H1 (cell line): ENCODE results near the gene TPRX1. TPM values are rescaled to one million over a fixed set of nuclear protein-coding genes. Genes with fewer than 3 reads are reported as not detected.

Source experiments
- CTCF ChIA-PET: fragments of 300-600 bp; sonication (Branson Sonifier 250); formaldehyde crosslinking; loops from one replicate; lab custom pipeline; 2021; ENCODE audit not compliant: partially characterized antibody; lab: Charles Lee
- POLR2A ChIA-PET: fragments of 300-600 bp; sonication (Branson Sonifier 250); formaldehyde crosslinking; loops from one replicate; lab custom pipeline; 2021; ENCODE audit warnings: inconsistent platforms; ENCODE audit not compliant: partially characterized antibody; lab: Charles Lee
- DNase-seq, 2 experiments: peaks; one replicate each; pipeline versions ENCODE4 v3.0.0 to v3.0.0-alpha.2; 2010 to 2022; ENCODE audit warnings: low spot score in 2 of 2, low read depth in 1 of 2, mixed read lengths in 1 of 2
- FAIRE-seq: peaks from 2 replicates; lab custom pipeline; 2011; peaks lifted over from hg19 to GRCh38; lab: Jason Lieb, UNC
- H2AFZ ChIP-seq: 2 replicates; pipeline ENCODE4 v1.8.1; 2012; ENCODE audit warnings: low read length, inconsistent platforms
- H2AK5ac ChIP-seq: 2 replicates; pipeline ENCODE4 v1.6.1; 2013; ENCODE audit warnings: low read depth, low read length
- H2BK120ac ChIP-seq: replicated peaks from 2 replicates; pipeline ENCODE3; 2013; ENCODE audit warnings: low read depth, low read length, inconsistent platforms
- H2BK12ac ChIP-seq: 2 replicates; pipeline ENCODE4 v1.6.1; 2013; ENCODE audit warnings: low read depth, low read length
- H2BK15ac ChIP-seq: 2 replicates; pipeline ENCODE4 v1.6.1; 2013; ENCODE audit warnings: low read length
- H2BK20ac ChIP-seq: 2 replicates; pipeline ENCODE4 v1.6.1; 2013; ENCODE audit warnings: low read length
- H2BK5ac ChIP-seq: 2 replicates; pipeline ENCODE4 v1.6.1; 2013; ENCODE audit warnings: low read depth, low read length
- H3K14ac ChIP-seq: 2 replicates; pipeline ENCODE4 v1.6.1; 2013; ENCODE audit warnings: inconsistent platforms; ENCODE audit not compliant: insufficient read length
- H3K18ac ChIP-seq: 2 replicates; pipeline ENCODE4 v1.6.1; 2013; ENCODE audit warnings: low read length; ENCODE audit errors: extremely low read depth
- H3K23ac ChIP-seq: 2 replicates; pipeline ENCODE4 v1.6.1; 2013; ENCODE audit warnings: inconsistent platforms; ENCODE audit not compliant: insufficient read length
- H3K23me2 ChIP-seq: 2 replicates; pipeline ENCODE4 v1.6.1; 2013; ENCODE audit warnings: low read depth, low read length
- H3K27ac ChIP-seq: 2 replicates; pipeline ENCODE4 v1.6.1; 2011; ENCODE audit warnings: low read depth, low read length, inconsistent platforms
- H3K27me3 ChIP-seq, 4 experiments: replicated peaks in 1 of 4; 1 replicate in 1 of 4; 2 replicates in 3 of 4; pipeline versions ENCODE4 v1.6.1 to v1.8.1; 2011 to 2013; ENCODE audit warnings: low read length in 3 of 4, mild to moderate bottlenecking in 3 of 4, inconsistent platforms in 2 of 4, mixed read lengths in 2 of 4, moderate library complexity in 1 of 4; ENCODE audit not compliant: control insufficient read depth in 3 of 4, insufficient read depth in 3 of 4; ENCODE audit errors: extremely low read depth in 1 of 4
- H3K36me3 ChIP-seq, 4 experiments: 2 replicates each; pipeline versions ENCODE4 v1.6.1 to v1.8.1; 2011 to 2013; ENCODE audit warnings: mild to moderate bottlenecking in 4 of 4, low read length in 3 of 4, moderate library complexity in 2 of 4, control low read depth in 1 of 4, inconsistent platforms in 1 of 4; ENCODE audit not compliant: insufficient read depth in 4 of 4, control insufficient read depth in 2 of 4
- H3K4ac ChIP-seq: replicated peaks from 2 replicates; pipeline ENCODE3; 2013; ENCODE audit warnings: low read length, low read depth, mixed read lengths, inconsistent platforms; ENCODE audit not compliant: insufficient read length
- H3K4me1 ChIP-seq, 4 experiments: replicated peaks in 1 of 4; 1 replicate in 1 of 4; 2 replicates in 3 of 4; pipeline versions ENCODE4 v1.6.1 to v1.8.1; 2011 to 2013; ENCODE audit warnings: low read length in 3 of 4, inconsistent platforms in 2 of 4, mixed read lengths in 1 of 4; ENCODE audit not compliant: insufficient read depth in 4 of 4, control insufficient read depth in 3 of 4
- H3K4me2 ChIP-seq, 2 experiments: 2 replicates each; pipeline versions ENCODE4 v1.6.1 to v1.8.1; 2011 to 2013; ENCODE audit warnings: low read depth in 2 of 2, low read length in 2 of 2, control low read depth in 1 of 2, inconsistent platforms in 1 of 2, mild to moderate bottlenecking in 1 of 2; ENCODE audit not compliant: insufficient read depth in 1 of 2
- H3K4me3 ChIP-seq, 4 experiments: fragments of 200-600, 300-600 bp in 1 of 4; sonication (generic), shearing (Covaris generic), sonication (Bioruptor Twin) in 1 of 4; 2 replicates each; pipeline versions ENCODE4 v1.5.1 to v1.8.1; 2011 to 2016; ENCODE audit warnings: low read length in 4 of 4, low read depth in 3 of 4, control low read depth in 2 of 4, inconsistent platforms in 2 of 4, mild to moderate bottlenecking in 2 of 4, mixed read lengths in 1 of 4, moderate library complexity in 1 of 4; ENCODE audit not compliant: insufficient read depth in 2 of 4; ENCODE audit errors: extremely low read depth in 1 of 4
- H3K56ac ChIP-seq: replicated peaks from 2 replicates; pipeline ENCODE3; 2013; ENCODE audit warnings: low read depth, mild to moderate bottlenecking, mixed read lengths, low read length, inconsistent platforms; ENCODE audit not compliant: insufficient read length
- H3K79me1 ChIP-seq: 2 replicates; pipeline ENCODE4 v1.6.1; 2013; ENCODE audit warnings: low read depth, low read length, control low read depth
- H3K79me2 ChIP-seq, 2 experiments: 2 replicates each; pipeline versions ENCODE4 v1.6.1 to v1.8.1; 2012 to 2013; ENCODE audit warnings: low read length in 2 of 2, mild to moderate bottlenecking in 2 of 2, inconsistent platforms in 1 of 2; ENCODE audit not compliant: insufficient read depth in 2 of 2, control insufficient read depth in 1 of 2
- H3K9ac ChIP-seq, 4 experiments: replicated peaks in 1 of 4; 1 replicate in 1 of 4; 2 replicates in 3 of 4; pipeline versions ENCODE4 v1.6.1 to v1.8.1; 2011 to 2013; ENCODE audit warnings: low read depth in 3 of 4, low read length in 3 of 4, control low read depth in 2 of 4, mild to moderate bottlenecking in 2 of 4, moderate library complexity in 2 of 4, inconsistent platforms in 1 of 4; ENCODE audit errors: extremely low read depth in 1 of 4
- H3K9me3 ChIP-seq, 2 experiments: 2 replicates each; pipeline versions ENCODE4 v1.6.1 to v1.8.1; 2012 to 2013; ENCODE audit warnings: mild to moderate bottlenecking in 2 of 2, moderate library complexity in 2 of 2, control low read depth in 1 of 2, inconsistent platforms in 1 of 2, low read depth in 1 of 2, low read length in 1 of 2, mixed read lengths in 1 of 2; ENCODE audit not compliant: insufficient read depth in 2 of 2
- H4K20me1 ChIP-seq, 2 experiments: replicated peaks in 1 of 2; 2 replicates each; pipeline versions ENCODE3 to v1.8.1; 2011 to 2013; ENCODE audit warnings: inconsistent platforms in 2 of 2, low read length in 2 of 2, mild to moderate bottlenecking in 1 of 2; ENCODE audit not compliant: insufficient read depth in 2 of 2, control insufficient read depth in 1 of 2
- H4K5ac ChIP-seq: 2 replicates; pipeline ENCODE4 v1.6.1; 2013; ENCODE audit warnings: low read length, low read depth, mixed read lengths, inconsistent platforms; ENCODE audit not compliant: insufficient read length
- H4K8ac ChIP-seq: 2 replicates; pipeline ENCODE4 v1.8.0; 2013; ENCODE audit warnings: mild to moderate bottlenecking, moderate library complexity, low read length, inconsistent platforms; ENCODE audit not compliant: insufficient read depth; ENCODE audit errors: extremely low read depth
- H4K91ac ChIP-seq: replicated peaks from 2 replicates; pipeline ENCODE3; 2013; ENCODE audit warnings: low read length, mixed read lengths, inconsistent platforms; ENCODE audit not compliant: insufficient read length
- CBX5 ChIP-seq: fragments of 300-800, 300-1000 bp; sonication (generic); IDR thresholded peaks from 2 replicates; pipeline ENCODE4 v1.7.1; 2016; ENCODE audit warnings: antibody characterized with exemption, low read length, low read depth
- WGBS, 2 experiments: shearing (Covaris generic) in 1 of 2; methylation state at CpG; one replicate each; pipeline versions ENCODE4 v1.1.6 to v1.1.7; 2013 to 2015; ENCODE audit warnings: low lambda C conversion rate in 2 of 2, mixed read lengths in 2 of 2, inconsistent platforms in 1 of 2, low coverage in 1 of 2, missing lambda C conversion rate in 1 of 2; ENCODE audit not compliant: insufficient replicate concordance in 2 of 2, insufficient coverage in 1 of 2, insufficient read length in 1 of 2; ENCODE audit errors: extremely low coverage in 1 of 2, missing lambda C conversion rate in 1 of 2; 5-methylcytosine and 5-hydroxymethylcytosine counted together
- polyA plus RNA-seq, 7 experiments: library from polyadenylated mRNA; depleted of rRNA in 3 of 7; stranded (reverse) in 5 of 7; unstranded in 2 of 7; fragments of >200 nt in 5 of 7; fragments of 200-250 nt in 2 of 7; gene quantifications; 1 replicate in 5 of 7; 2 replicates in 1 of 7; 4 replicates in 1 of 7; pipeline versions ENCODE4 v1.2.1 to v1.2.3, GENCODE V29; 2011 to 2013; ENCODE audit warnings: missing spikeins in 2 of 7, mixed read lengths in 2 of 7
- total RNA-seq: library from RNA; stranded (reverse); fragmentation: NEBNext Ultra II Directional; extraction: Animal tissue kit (Norgen Biotek cat#: 25700); gene quantifications from 2 replicates; pipeline ENCODE4 v1.2.1, GENCODE V29; 2021

Gene TPRX1
- total and polyA plus RNA-seq, 2 of the 8 experiments (the other 6 are each of a cell fraction or from before 2014, with no cell fraction given): 0.03 TPM; not detected in 1

DNA sequence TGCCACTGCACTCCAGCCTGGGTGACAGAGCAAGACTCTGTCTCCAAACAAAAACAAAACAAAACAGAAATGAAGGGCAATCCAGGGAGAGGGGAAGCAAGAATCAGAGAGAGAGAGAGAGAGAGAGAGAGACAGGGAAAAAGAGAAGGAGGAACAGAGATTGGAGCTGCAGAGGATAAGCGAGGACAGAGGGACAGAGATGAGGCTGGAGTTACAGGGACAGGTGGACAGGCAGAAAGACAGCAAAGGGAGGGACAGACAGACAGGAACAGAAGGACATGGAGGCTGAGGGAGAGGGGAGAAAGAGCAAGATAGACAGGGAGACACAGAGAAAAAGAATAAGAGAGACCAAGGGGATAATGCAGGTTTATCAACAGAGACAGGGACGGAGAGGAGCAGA lies 16.1 kb upstream of the TPRX1 start:
- ChIA-PET CTCF (interaction anchor here (0.7 to 2.0 kb wide), 7 partner anchors 13 to 77 kb away, joined by 3 to 9 read pairs (median 4); no protein-coding TSS in a partner anchor), POLR2A (interaction anchor here (0.6 to 1.3 kb wide), 3 partner anchors 8 to 29 kb away, joined by 3 to 11 read pairs (median 6); no protein-coding TSS in a partner anchor)
- Histone ChIP-seq H3K4me1 (peaks cover 0 to 19% (median 11%) of the 10 kb centered on the region in 4 experiments; a peak in 6 of 7 replicates), H3K4me2 (peak overlapping the region in 1 of 2 experiments; percentile 48; a peak in 1 of 4 replicates), H3K9me3 (no peaks in the 10 kb centered on the region), H2AK5ac (0 out of 2 replicates have a peak overlapping the region, but pooled peaks have one; percentile 53), H3K27me3 (no peaks in the 10 kb centered on the region), H3K56ac (no peak overlapping the region), H3K79me1 (no peaks in the 10 kb centered on the region), H4K8ac (no peak overlapping the region), H2BK15ac (peak overlapping the region; percentile 99; the same call in 1 of the 2 replicates), H3K4ac (no peak overlapping the region), H3K27ac (no peak overlapping the region), H4K91ac (peak overlapping the region; percentile 31), H3K14ac (no peak overlapping the region), H2BK20ac (peak overlapping the region; percentile 99), H3K9ac (0 out of 7 replicates have a peak overlapping the region, but pooled peaks of 1 of the 4 experiments have one; percentile 40), H2BK120ac (no peak overlapping the region), H3K18ac (peak overlapping the region; percentile 83; the same call in 1 of the 2 replicates), H3K36me3 (no peaks in the 10 kb centered on the region), H3K23me2 (peaks cover 4% of the 10 kb centered on the region; the same call in 1 of the 2 replicates), H3K4me3 (no peak overlapping the region), H3K79me2 (no peaks in the 10 kb centered on the region; a peak in 1 of 4 replicates), H4K5ac (no peak overlapping the region), H2AFZ (0 out of 2 replicates have a peak overlapping the region, but pooled peaks have one; percentile 70), H3K23ac (no peak overlapping the region), H2BK12ac (peak overlapping the region; percentile 90; the same call in 1 of the 2 replicates), H4K20me1 (no peaks in the 10 kb centered on the region), H2BK5ac (no peak overlapping the region; the same call in 1 of the 2 replicates)
- DNase-seq: no peak
- TF ChIP-seq CBX5: no peak
- FAIRE-seq: no peak
- WGBS, 2 experiments: 85% methylated on average over 2 of the region's 2 CpGs; no CpG with 5 or more reads in 1 of the 2 experiments
